IMR-90 (cell line): ENCODE data around the gene FGB. TPM values are rescaled to one million over a fixed set of nuclear protein-coding genes. Genes with fewer than 3 reads are reported as not detected.

Experiments
- ATAC-seq: fragments of 200-7000 bp; cut with Tn5 transposase; 2 replicates; pipeline ENCODE4 v1.9.1; 2020; ENCODE audit warnings: low read depth, mild to moderate bottlenecking, moderate library complexity
- BruUV-seq: library from RNA; stranded (reverse); fragments of 400-500 nt; replicated peaks from 2 replicates; lab custom pipeline; 2021; lab: Mats Ljungman, UMichigan
- CTCF ChIA-PET: fragments of 300-600 bp; formaldehyde crosslinking; extraction: SDS; loops from one replicate; lab custom pipeline; 2021; ENCODE audit warnings: antibody characterized with exemption; lab: Yijun Ruan, JAX
- POLR2A ChIA-PET: fragments of 300-600 bp; sonication (Branson Sonifier 250); formaldehyde crosslinking; loops from one replicate; lab custom pipeline; 2022; ENCODE audit warnings: antibody characterized with exemption; ENCODE audit not compliant: unreplicated experiment; lab: Charles Lee
- DNase-seq: peaks from one replicate; pipeline ENCODE4 v3.0.0; 2013
- H2AFZ ChIP-seq: replicated peaks from 2 replicates; pipeline ENCODE3; 2013; ENCODE audit warnings: low read length, mild to moderate bottlenecking; ENCODE audit not compliant: poor library complexity
- H2AK5ac ChIP-seq: 2 replicates; pipeline ENCODE4 v1.6.1; 2013; ENCODE audit warnings: low read depth, low read length, inconsistent platforms
- H2AK9ac ChIP-seq: replicated peaks from 2 replicates; pipeline ENCODE3; 2013; ENCODE audit warnings: mild to moderate bottlenecking, low read depth, low read length, moderate library complexity; ENCODE audit not compliant: poor library complexity
- H2BK120ac ChIP-seq: 2 replicates; pipeline ENCODE4 v1.6.1; 2013; ENCODE audit warnings: low read depth, low read length, inconsistent platforms
- H2BK15ac ChIP-seq: 3 replicates; pipeline ENCODE4 v1.6.1; 2013; ENCODE audit warnings: low read depth, low read length, inconsistent platforms
- H2BK20ac ChIP-seq: 2 replicates; pipeline ENCODE4 v1.6.1; 2013; ENCODE audit warnings: low read depth, mild to moderate bottlenecking, inconsistent platforms, low read length, moderate library complexity
- H2BK5ac ChIP-seq: 2 replicates; pipeline ENCODE4 v1.6.1; 2013; ENCODE audit warnings: mild to moderate bottlenecking, low read depth, low read length, inconsistent platforms; ENCODE audit not compliant: poor library complexity, severe bottlenecking
- H3K14ac ChIP-seq: replicated peaks from 2 replicates; pipeline ENCODE4 v1.6.1; 2013; ENCODE audit warnings: low read depth, low read length, inconsistent platforms
- H3K18ac ChIP-seq: 2 replicates; pipeline ENCODE4 v1.6.1; 2013; ENCODE audit warnings: low read depth, low read length, control low read depth
- H3K23ac ChIP-seq: 2 replicates; pipeline ENCODE4 v1.6.1; 2013; ENCODE audit warnings: low read depth, low read length, inconsistent platforms
- H3K27ac ChIP-seq: 2 replicates; pipeline ENCODE4 v1.5.1; 2013; ENCODE audit warnings: mild to moderate bottlenecking, control low read depth, low read length; ENCODE audit not compliant: insufficient read depth
- H3K27me3 ChIP-seq: 2 replicates; pipeline ENCODE4 v1.6.1; 2013; ENCODE audit warnings: low read length; ENCODE audit not compliant: control insufficient read depth, insufficient read depth
- H3K36me3 ChIP-seq: 2 replicates; pipeline ENCODE4 v1.6.1; 2013; ENCODE audit warnings: low read length, mixed read lengths; ENCODE audit not compliant: control insufficient read depth, insufficient read depth
- H3K4ac ChIP-seq: 2 replicates; pipeline ENCODE4 v1.6.1; 2013; ENCODE audit warnings: low read depth, low read length, inconsistent platforms
- H3K4me1 ChIP-seq: 2 replicates; pipeline ENCODE4 v1.6.1; 2013; ENCODE audit warnings: low read length, mixed read lengths; ENCODE audit not compliant: control insufficient read depth, insufficient read depth
- H3K4me2 ChIP-seq: 2 replicates; pipeline ENCODE4 v1.6.1; 2013; ENCODE audit warnings: low read depth, mild to moderate bottlenecking, control low read depth, low read length, moderate library complexity
- H3K4me3 ChIP-seq: 2 replicates; pipeline ENCODE4 v1.5.1; 2013; ENCODE audit warnings: low read depth, mild to moderate bottlenecking, control low read depth, low read length, moderate library complexity; ENCODE audit not compliant: insufficient read depth
- H3K56ac ChIP-seq: 2 replicates; pipeline ENCODE4 v1.6.1; 2013; ENCODE audit warnings: low read length, inconsistent platforms; ENCODE audit not compliant: insufficient read depth; ENCODE audit errors: extremely low read depth
- H3K79me1 ChIP-seq, 2 experiments: 2 replicates each; pipeline ENCODE4 v1.6.1; 2013; ENCODE audit warnings: low read length in 2 of 2, inconsistent platforms in 1 of 2, low read depth in 1 of 2
- H3K9ac ChIP-seq: 2 replicates; pipeline ENCODE4 v1.6.1; 2013; ENCODE audit warnings: low read depth, low read length, control low read depth
- H3K9me1 ChIP-seq: 2 replicates; pipeline ENCODE4 v1.6.1; 2013; ENCODE audit warnings: low read length, inconsistent platforms; ENCODE audit not compliant: insufficient read depth
- H3K9me3 ChIP-seq: 2 replicates; pipeline ENCODE4 v1.6.1; 2013; ENCODE audit warnings: low read length; ENCODE audit not compliant: control insufficient read depth, insufficient read depth
- H4K20me1 ChIP-seq: 2 replicates; pipeline ENCODE4 v1.6.1; 2013; ENCODE audit warnings: low read length, inconsistent platforms; ENCODE audit not compliant: insufficient read depth
- H4K5ac ChIP-seq: 2 replicates; pipeline ENCODE4 v1.6.1; 2013; ENCODE audit warnings: mild to moderate bottlenecking, low read depth, low read length, control low read depth
- H4K8ac ChIP-seq, 2 experiments: 2 replicates each; pipeline ENCODE4 v1.6.1; 2013; ENCODE audit warnings: low read depth in 2 of 2, low read length in 2 of 2, control low read depth in 1 of 2, inconsistent platforms in 1 of 2
- H4K91ac ChIP-seq: 2 replicates; pipeline ENCODE4 v1.6.1; 2013; ENCODE audit warnings: low read depth, low read length, inconsistent platforms; ENCODE audit not compliant: insufficient read depth
- BHLHE40 ChIP-seq: fragments of 150-350 bp; IDR thresholded peaks from 2 replicates; pipeline ENCODE4 v1.6.1; 2016; ENCODE audit warnings: mild to moderate bottlenecking, low read depth, low read length
- CHD1 ChIP-seq: IDR thresholded peaks from 2 replicates; pipeline ENCODE4 v1.6.1; 2012; ENCODE audit warnings: low read depth, low read length, improper control_type of control experiment
- ELK1 ChIP-seq: fragments of 150-350 bp; IDR thresholded peaks from 2 replicates; pipeline ENCODE4 v1.6.1; 2016; ENCODE audit warnings: low read depth, mild to moderate bottlenecking, low read length, moderate library complexity, borderline replicate concordance
- MAFK ChIP-seq: IDR thresholded peaks from 2 replicates; pipeline ENCODE4 v1.6.1; 2012; ENCODE audit warnings: low read depth, low read length, improper control_type of control experiment
- MXI1 ChIP-seq: IDR thresholded peaks from 2 replicates; pipeline ENCODE4 v1.6.1; 2012; ENCODE audit warnings: low read depth, mild to moderate bottlenecking, low read length, moderate library complexity, borderline replicate concordance
- RAD21 ChIP-seq: IDR thresholded peaks from 2 replicates; pipeline ENCODE4 v1.6.1; 2012; ENCODE audit warnings: low read length, improper control_type of control experiment
- SMC3 ChIP-seq: fragments of 150-350 bp; IDR thresholded peaks from 2 replicates; pipeline ENCODE4 v1.6.1; 2016; ENCODE audit warnings: low read depth, mild to moderate bottlenecking, antibody characterized with exemption, low read length, moderate library complexity
- WGBS, 2 experiments: methylation state at CpG; one replicate each; pipeline versions ENCODE4 v1.1.5 to v1.1.7; 2013; ENCODE audit warnings: missing lambda C conversion rate in 2 of 2; ENCODE audit not compliant: insufficient read length in 1 of 2; ENCODE audit errors: extremely low coverage in 2 of 2; 5-methylcytosine and 5-hydroxymethylcytosine counted together
- dilution Hi-C: fragments of 300-500 bp; cut with HindIII; formaldehyde crosslinking; loops from one replicate; pipeline ENCODE4 v1.14.3; 2018; ENCODE audit warnings: low sequenced_read_pairs; ENCODE audit not compliant: unreplicated experiment
- in situ Hi-C: fragments of 300-500 bp; cut with MboI; formaldehyde crosslinking; loops from 3 replicates; pipeline ENCODE4 v1.14.3; 2019; ENCODE audit warnings: low sequenced_read_pairs, inconsistent platforms, mixed read lengths
- intact Hi-C: fragments of 100-400 bp; cut with micrococcal nuclease; formaldehyde crosslinking; loops from 2 replicates; pipeline ENCODE4 v1.10.0; 2022
- polyA plus RNA-seq, 3 experiments: library from polyadenylated mRNA; depleted of rRNA; stranded (reverse); fragments of >200 nt; gene quantifications; 2 replicates each; pipeline ENCODE4 v1.2.3, GENCODE V29; 2012; ENCODE audit warnings: low replicate concordance in 1 of 3
- total RNA-seq: library from RNA; depleted of rRNA; stranded (reverse); fragments of >200 nt; gene quantifications from 2 replicates; pipeline ENCODE4 v1.2.3, GENCODE V29; 2012

The FGB gene
- total and polyA plus RNA-seq, 2 of the 4 experiments (the other 2 are of a cell fraction), result not detected

- Histone ChIP-seq H3K27ac (no peak overlapping the region), H4K5ac (no peak overlapping the region), H2BK5ac (no peak overlapping the region), H4K20me1 (no peaks in the 10 kb centered on the region), H3K36me3 (no peaks in the 10 kb centered on the region), H3K14ac (no peak overlapping the region), H3K79me1 (no peaks in the 10 kb centered on the region), H3K4me2 (no peak overlapping the region), H3K4me1 (no peaks in the 10 kb centered on the region), H2AK5ac (no peak overlapping the region), H3K9me3 (no peaks in the 10 kb centered on the region), H4K91ac (no peak overlapping the region), H3K18ac (no peak overlapping the region), H3K9ac (no peak overlapping the region), H3K56ac (no peak overlapping the region), H2AK9ac (no peak overlapping the region), H2AFZ (no peak overlapping the region), H2BK20ac (no peak overlapping the region), H3K27me3 (no peaks in the 10 kb centered on the region; the same call in 1 of the 2 replicates), H2BK120ac (no peak overlapping the region), H3K4ac (no peak overlapping the region), H3K4me3 (no peak overlapping the region), H2BK15ac (no peak overlapping the region), H3K23ac (no peak overlapping the region), H4K8ac (no peak overlapping the region), H3K9me1 (no peaks in the 10 kb centered on the region)
- no peak for DNase-seq
- dilution Hi-C loops (no loop called here), in situ Hi-C loops (no loop called here), intact Hi-C loops (no loop called here)
- no TSS peak for BruUV-seq
- ChIA-PET CTCF (interaction anchor here (1.6 kb wide), 1 partner anchor 52 kb away, joined by 5 read pairs; no protein-coding TSS in a partner anchor), POLR2A (no interaction called here)
- no CpG with 5 or more reads among the region's 1 CpG for WGBS, 2 experiments
- TF ChIP-seq MAFK, result no peak
- no peak for TF ChIP-seq BHLHE40
- TF ChIP-seq SMC3, result no peak
- no peak for TF ChIP-seq MXI1
- TF ChIP-seq RAD21, result no peak
- TF ChIP-seq CHD1, result no peak
- no peak for TF ChIP-seq ELK1
- ATAC-seq, result no peak
Measured at GRCh38 chr4:154611833-154612232, 49.0 kb downstream of the FGB start.
